ENCODE results near the gene TEX54. TPM values are rescaled to one million over a fixed set of nuclear protein-coding genes. Genes with fewer than 3 reads are reported as not detected.

TEX54 gene
- total and polyA plus RNA-seq, 8 donors = not detected

- WGBS, 5 donors = 51 to 59% (median 56%) methylated on average over 14 to 15 of the region's 15 CpGs
- no peak overlapping the region for H3K4me3 ChIP-seq
- peak overlapping the region in 1 of 5 donors; percentile 2 for H3K27ac ChIP-seq
- no peak for TF ChIP-seq CTCF (IDR thresholded peaks at IDR 0.05)
- no peak for TF ChIP-seq EP300 (IDR thresholded peaks at IDR 0.05)
- no peak for TF ChIP-seq POLR2A (IDR thresholded peaks at IDR 0.05)
- no peak for TF ChIP-seq POLR2AphosphoS5 (IDR thresholded peaks at IDR 0.05)
- intact Hi-C loops (cut with DNase I; ENCODE audit: low total_unique reads) = loop anchor here (10.0 kb wide), 1 partner anchor 56 kb away; the partner anchor contains the start of gene TMEM223
- H3K36me3 ChIP-seq = peaks cover 31 to 35% (median 32%) of the 10 kb centered on the region in 4 donors
- H3K27me3 ChIP-seq = no peaks in the 10 kb centered on the region
- H3K9me3 ChIP-seq = no peaks in the 10 kb centered on the region
- no peak for DNase-seq
- H3K4me1 ChIP-seq = peaks cover 21 to 42% (median 26%) of the 10 kb centered on the region in 4 donors
Measured at GRCh38 chr11:62850911-62851806, 18.5 kb upstream of the TEX54 start.

DNA sequence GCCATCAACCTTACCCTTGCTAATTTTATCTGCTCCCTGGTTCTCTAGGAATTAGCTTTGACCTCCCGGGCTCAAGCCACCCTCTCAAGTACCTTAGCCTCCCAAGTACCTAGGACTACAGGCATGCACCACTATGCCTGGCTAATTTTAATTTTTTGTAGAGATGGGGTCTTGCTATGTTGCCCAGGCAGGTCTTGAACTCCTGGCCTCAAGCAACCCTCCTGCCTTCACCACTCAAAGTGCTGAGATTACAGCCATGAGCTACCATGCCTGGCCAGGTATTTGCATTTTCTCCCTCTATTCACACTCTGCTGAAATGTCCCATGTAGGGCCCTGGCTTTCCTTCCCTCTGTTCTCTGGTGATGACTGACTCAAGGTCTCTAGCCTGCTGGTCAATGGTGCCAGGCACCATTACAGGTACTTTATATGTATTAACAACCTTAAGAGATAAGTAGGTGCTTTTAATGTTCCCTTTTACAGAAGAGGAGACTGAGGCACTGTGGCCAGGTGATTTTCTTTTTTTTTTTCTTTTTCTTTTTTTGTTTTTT lies 15.2 kb upstream of the TEX54 start:
- DNase-seq = no peak
- no peaks in the 10 kb centered on the region for H3K9me3 ChIP-seq
- no peaks in the 10 kb centered on the region for H3K27me3 ChIP-seq
- no peak for TF ChIP-seq POLR2AphosphoS5 (IDR thresholded peaks at IDR 0.05)
- no peak for TF ChIP-seq POLR2A (IDR thresholded peaks at IDR 0.05)
- no peak for TF ChIP-seq EP300 (IDR thresholded peaks at IDR 0.05)
- no peak for TF ChIP-seq CTCF (IDR thresholded peaks at IDR 0.05)
- intact Hi-C loops (cut with DNase I; ENCODE audit: low total_unique reads) = no loop called here
- H3K4me3 ChIP-seq = no peak overlapping the region
- no peak overlapping the region for H3K27ac ChIP-seq
- peaks cover 12 to 18% (median 16%) of the 10 kb centered on the region in 4 donors for H3K36me3 ChIP-seq
- 89 to 95% (median 91%) methylated on average over 1 of the region's 1 CpG for WGBS, 5 donors
- peaks cover 0 to 19% (median 5%) of the 10 kb centered on the region in 4 donors for H3K4me1 ChIP-seq

DNA sequence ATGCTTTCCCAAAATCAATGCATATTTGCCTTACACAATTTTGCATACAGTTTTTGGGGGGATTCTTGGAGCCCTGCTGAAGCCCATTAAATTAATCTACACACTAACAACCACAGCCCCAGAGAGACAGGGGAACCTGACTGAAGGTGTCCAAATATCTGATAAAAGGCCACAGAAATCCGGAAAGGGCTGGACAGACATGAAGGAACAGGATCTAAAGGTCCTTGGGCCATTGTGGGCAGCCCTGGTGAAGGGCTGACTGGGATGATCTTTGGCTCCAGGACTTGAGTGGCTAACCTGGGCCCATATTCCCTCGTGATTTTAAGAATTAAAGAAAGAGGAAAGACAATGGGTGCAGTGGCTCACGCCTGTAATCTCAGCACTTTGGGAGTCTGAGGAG lies 13.5 kb upstream of the TEX54 start:
- H3K4me3 ChIP-seq = no peak overlapping the region
- TF ChIP-seq POLR2AphosphoS5 (IDR thresholded peaks at IDR 0.05) (no peak), CTCF (IDR thresholded peaks at IDR 0.05) (no peak), EP300 (IDR thresholded peaks at IDR 0.05) (no peak), POLR2A (IDR thresholded peaks at IDR 0.05) (no peak)

DNA sequence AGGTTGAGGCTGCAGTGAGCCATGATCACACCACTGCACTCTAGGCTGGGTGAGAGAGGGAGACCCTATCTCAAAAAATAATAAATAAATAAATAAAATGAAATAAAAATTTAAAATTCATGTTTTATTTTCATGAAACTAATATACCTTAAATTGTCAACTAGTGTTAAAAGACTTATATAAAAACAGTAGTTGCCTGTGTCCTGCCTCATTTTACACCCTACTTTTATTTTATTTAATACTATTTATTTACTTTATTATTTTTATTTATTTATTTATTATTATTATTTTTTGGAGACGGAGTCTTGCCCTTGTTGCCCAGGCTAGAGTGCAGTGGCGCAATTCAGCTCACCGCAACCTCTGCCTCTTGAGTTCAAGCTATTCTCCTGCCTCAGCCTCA lies 11.5 kb upstream of the TEX54 start:
- 94 to 100% (median 97%) methylated on average over 3 of the region's 3 CpGs for whole genome bisulfite sequencing, 5 donors
- DNase-seq = no peak
- intact Hi-C loops (cut with DNase I; ENCODE audit: low total_unique reads) = no loop called here
- no peaks in the 10 kb centered on the region for H3K27me3 ChIP-seq
- H3K4me1 ChIP-seq = peaks cover 8 to 20% (median 13%) of the 10 kb centered on the region in 4 donors
- H3K36me3 ChIP-seq = no peaks in the 10 kb centered on the region
- no peak overlapping the region for H3K4me3 ChIP-seq
- TF ChIP-seq CTCF (IDR thresholded peaks at IDR 0.05) (no peak), POLR2AphosphoS5 (IDR thresholded peaks at IDR 0.05) (no peak), EP300 (IDR thresholded peaks at IDR 0.05) (no peak), POLR2A (IDR thresholded peaks at IDR 0.05) (no peak)
- H3K27ac ChIP-seq = no peak overlapping the region
- H3K9me3 ChIP-seq = no peaks in the 10 kb centered on the region

More for the DNA sequence above, 13.5 kb upstream of the TEX54 start:
- H3K36me3 ChIP-seq = peaks cover 0 to 1% (median 0%) of the 10 kb centered on the region in 4 donors
- 81 to 95% (median 90%) methylated on average over 3 of the region's 3 CpGs for WGBS, 5 donors
- no peaks in the 10 kb centered on the region for H3K9me3 ChIP-seq
- intact Hi-C loops (cut with DNase I; ENCODE audit: low total_unique reads) = no loop called here
- DNase-seq = no peak
- peaks cover 8 to 13% (median 10%) of the 10 kb centered on the region in 4 donors for H3K4me1 ChIP-seq
- H3K27me3 ChIP-seq = no peaks in the 10 kb centered on the region
- no peak overlapping the region for H3K27ac ChIP-seq

All from stomach (tissue), 9 donors.